ENCODE data around the gene ZFY.

GRCh38 chrY:2972708-2973107, 37.5 kb downstream of the ZFY start:
- TF ChIP-seq CTCF (IDR thresholded peaks at IDR 0.05) (no peak), POLR2A (IDR thresholded peaks at IDR 0.05) (no peak)
